A549 (cell line): Measurements from ENCODE around the gene TMEM175. TPM values are rescaled to one million over a fixed set of nuclear protein-coding genes. Genes with fewer than 3 reads are reported as not detected.

ENCODE experiments used
- ATAC-seq, 2 experiments: fragments of 200-7000 bp in 1 of 2; fragments of >200 bp in 1 of 2; cut with Nextera tagmentation in 1 of 2; cut with Tn5 transposase in 1 of 2; 3 replicates each; pipeline versions ENCODE4 v1.8.0 to v1.9.1; 2018 to 2020; ENCODE audit warnings: mild to moderate bottlenecking in 1 of 2, moderate library complexity in 1 of 2
- CTCF ChIA-PET: fragments of 300-600 bp; sonication (Branson Sonifier 250); formaldehyde crosslinking; extraction: SDS; loops from one replicate; lab custom pipeline; 2021; ENCODE audit warnings: antibody characterized with exemption, inconsistent platforms; lab: Yijun Ruan, JAX
- POLR2A ChIA-PET: fragments of 350-600 bp; formaldehyde crosslinking; extraction: SDS; loops from one replicate; lab custom pipeline; 2021; ENCODE audit warnings: antibody characterized with exemption, inconsistent platforms; lab: Yijun Ruan, JAX
- DNase-seq, 2 experiments: peaks; one replicate each; pipeline versions ENCODE4 v3.0.0 to v3.0.0-alpha.2; 2011 to 2016; ENCODE audit warnings: low read depth in 1 of 2, low spot score in 1 of 2
- FAIRE-seq: peaks from 2 replicates; lab custom pipeline; 2011; peaks lifted over from hg19 to GRCh38; lab: Jason Lieb, UNC
- H3K27ac ChIP-seq, 2 experiments: fragments of >200 bp; sonication (Bioruptor Twin); formaldehyde crosslinking; 3 replicates each; pipeline ENCODE4 v1.5.1; 2016 to 2017
- H3K4me1 ChIP-seq: fragments of >200 bp; sonication (Bioruptor Twin); formaldehyde crosslinking; 3 replicates; pipeline ENCODE4 v1.6.1; 2016
- H3K4me2 ChIP-seq: fragments of >200 bp; sonication (Bioruptor Twin); formaldehyde crosslinking; 3 replicates; pipeline ENCODE4 v1.6.1; 2016
- H3K4me3 ChIP-seq: fragments of >200 bp; sonication (Bioruptor Twin); formaldehyde crosslinking; 3 replicates; pipeline ENCODE4 v1.5.1; 2016
- H3K9me3 ChIP-seq: fragments of >200 bp; sonication (Bioruptor Twin); formaldehyde crosslinking; 3 replicates; pipeline ENCODE4 v1.6.1; 2016
- CBX8 ChIP-seq: fragments of 200-600 bp; sonication (generic); IDR thresholded peaks from 2 replicates; pipeline ENCODE4 v1.6.1; 2016
- CHD4 ChIP-seq: fragments of 200-600 bp; sonication (generic); IDR thresholded peaks from 2 replicates; pipeline ENCODE4 v1.6.1; 2016; ENCODE audit warnings: antibody characterized with exemption, mild to moderate bottlenecking, borderline replicate concordance
- CTCF ChIP-seq: fragments of >200 bp; sonication (Bioruptor Twin); formaldehyde crosslinking; IDR thresholded peaks from 3 replicates; pipeline ENCODE4 v1.5.1; 2016
- EHF ChIP-seq: fragments of 250-450 bp; sonication (Bioruptor Pico); IDR thresholded peaks from 2 replicates; pipeline ENCODE4 v1.5.0; 2020; ENCODE audit warnings: mild to moderate bottlenecking
- EP300 ChIP-seq, 2 experiments: fragments of >200 bp; sonication (Bioruptor Twin); formaldehyde crosslinking; IDR thresholded peaks; 2 replicates in 1 of 2; 3 replicates in 1 of 2; pipeline ENCODE4 v1.6.1; 2016 to 2017
- FOSB ChIP-seq: fragments of 250-450 bp; sonication (Bioruptor Pico); IDR thresholded peaks from 2 replicates; pipeline ENCODE4 v1.5.0; 2020; ENCODE audit warnings: mild to moderate bottlenecking, moderate library complexity
- FOXS1 ChIP-seq: fragments of 250-450 bp; sonication (Bioruptor Pico); IDR thresholded peaks from 2 replicates; pipeline ENCODE4 v1.5.0; 2020; ENCODE audit warnings: mild to moderate bottlenecking, moderate library complexity
- GATA3 ChIP-seq: IDR thresholded peaks from 2 replicates; pipeline ENCODE4 v1.6.1; 2012; ENCODE audit warnings: borderline replicate concordance
- HMGXB4 ChIP-seq: fragments of 250-450 bp; sonication (Bioruptor Pico); IDR thresholded peaks from 2 replicates; pipeline ENCODE4 v1.5.0; 2021; ENCODE audit warnings: mild to moderate bottlenecking, moderate library complexity, borderline replicate concordance
- JUNB ChIP-seq: fragments of >200 bp; sonication (Bioruptor Twin); formaldehyde crosslinking; IDR thresholded peaks from 2 replicates; pipeline ENCODE4 v1.6.1; 2016
- MAZ ChIP-seq: fragments of 150-350 bp; IDR thresholded peaks from 2 replicates; pipeline ENCODE4 v1.6.1; 2014; ENCODE audit warnings: antibody characterized with exemption, low read depth, low read length, borderline replicate concordance
- MYC ChIP-seq: IDR thresholded peaks from 2 replicates; pipeline ENCODE4 v1.6.1; 2012; ENCODE audit warnings: mild to moderate bottlenecking, inconsistent platforms, low read length, improper control_type of control experiment, borderline replicate concordance
- PBX3 ChIP-seq: IDR thresholded peaks from 2 replicates; pipeline ENCODE4 v1.6.1; 2012
- RAD21 ChIP-seq, 2 experiments: fragments of >200 bp in 1 of 2; sonication (Bioruptor Twin) in 1 of 2; formaldehyde crosslinking in 1 of 2; IDR thresholded peaks in 1 of 2; conservative IDR thresholded peaks in 1 of 2; 2 replicates in 1 of 2; 3 replicates in 1 of 2; pipeline ENCODE4 v1.6.1; 2012 to 2018; ENCODE audit warnings: inconsistent platforms in 1 of 2
- RCOR1 ChIP-seq: fragments of 150-350 bp; IDR thresholded peaks from 2 replicates; pipeline ENCODE4 v1.6.1; 2014; ENCODE audit warnings: antibody characterized with exemption, low read length, low read depth
- REST ChIP-seq: fragments of 200-600 bp; sonication (generic); IDR thresholded peaks from 2 replicates; pipeline ENCODE4 v1.6.1; 2016; ENCODE audit warnings: antibody characterized with exemption, mild to moderate bottlenecking, moderate library complexity
- RFX5 ChIP-seq: fragments of 450-650 bp; IDR thresholded peaks from 2 replicates; pipeline ENCODE4 v1.7.1; 2014; ENCODE audit warnings: antibody characterized with exemption, mild to moderate bottlenecking, moderate library complexity
- RNF2 ChIP-seq: fragments of 200-600 bp; sonication (generic); IDR thresholded peaks from 2 replicates; pipeline ENCODE4 v1.6.1; 2016; ENCODE audit warnings: low read depth, mild to moderate bottlenecking, antibody characterized with exemption, moderate library complexity, borderline replicate concordance
- USF2 ChIP-seq: fragments of 450-650 bp; IDR thresholded peaks from 2 replicates; pipeline ENCODE4 v1.6.1; 2014; ENCODE audit warnings: antibody characterized with exemption
- ZC3H11A ChIP-seq: fragments of 450-650 bp; IDR thresholded peaks from 2 replicates; pipeline ENCODE4 v1.6.1; 2014; ENCODE audit warnings: antibody characterized with exemption, mild to moderate bottlenecking
- ZNF302 ChIP-seq: fragments of 250-450 bp; sonication (Bioruptor Pico); IDR thresholded peaks from 2 replicates; pipeline ENCODE4 v1.9.0; 2021; ENCODE audit warnings: inconsistent platforms, mild to moderate bottlenecking, moderate library complexity
- WGBS: methylation state at CpG from one replicate; pipeline ENCODE4 v1.1.6; 2017; ENCODE audit errors: missing lambda C conversion rate; 5-methylcytosine and 5-hydroxymethylcytosine counted together
- polyA plus RNA-seq, 4 experiments: library from polyadenylated mRNA; depleted of rRNA in 3 of 4; stranded (reverse); fragments of >200 nt; fragmentation: RNase III in 1 of 4; extraction: RNeasy Plus Mini Kit Qiagen cat#74134 plus additional on column Dnase treatment in 1 of 4; gene quantifications; 2 replicates in 3 of 4; 3 replicates in 1 of 4; pipeline ENCODE4 v1.2.3, GENCODE V29; 2011 to 2017
- TF ChIP-seq, protein P1 (sequence below): fragments of 250-450 bp; sonication (Bioruptor Pico); IDR thresholded peaks from 2 replicates; pipeline ENCODE4 v1.5.0; 2020; ENCODE audit warnings: low read depth, mild to moderate bottlenecking, moderate library complexity
- TF ChIP-seq, protein P2 (sequence below): fragments of >200 bp; sonication (Bioruptor Twin); formaldehyde crosslinking; IDR thresholded peaks from 2 replicates; pipeline ENCODE4 v1.6.1; 2016
- TF ChIP-seq, protein P3 (sequence below): fragments of >200 bp; sonication (Bioruptor Twin); formaldehyde crosslinking; IDR thresholded peaks from 3 replicates; pipeline ENCODE4 v1.6.1; 2016

Gene TMEM175
- polyA plus RNA-seq, 2 of the 4 experiments (the other 2 are of a cell fraction), result 15.7 to 19.4 TPM

DNA sequence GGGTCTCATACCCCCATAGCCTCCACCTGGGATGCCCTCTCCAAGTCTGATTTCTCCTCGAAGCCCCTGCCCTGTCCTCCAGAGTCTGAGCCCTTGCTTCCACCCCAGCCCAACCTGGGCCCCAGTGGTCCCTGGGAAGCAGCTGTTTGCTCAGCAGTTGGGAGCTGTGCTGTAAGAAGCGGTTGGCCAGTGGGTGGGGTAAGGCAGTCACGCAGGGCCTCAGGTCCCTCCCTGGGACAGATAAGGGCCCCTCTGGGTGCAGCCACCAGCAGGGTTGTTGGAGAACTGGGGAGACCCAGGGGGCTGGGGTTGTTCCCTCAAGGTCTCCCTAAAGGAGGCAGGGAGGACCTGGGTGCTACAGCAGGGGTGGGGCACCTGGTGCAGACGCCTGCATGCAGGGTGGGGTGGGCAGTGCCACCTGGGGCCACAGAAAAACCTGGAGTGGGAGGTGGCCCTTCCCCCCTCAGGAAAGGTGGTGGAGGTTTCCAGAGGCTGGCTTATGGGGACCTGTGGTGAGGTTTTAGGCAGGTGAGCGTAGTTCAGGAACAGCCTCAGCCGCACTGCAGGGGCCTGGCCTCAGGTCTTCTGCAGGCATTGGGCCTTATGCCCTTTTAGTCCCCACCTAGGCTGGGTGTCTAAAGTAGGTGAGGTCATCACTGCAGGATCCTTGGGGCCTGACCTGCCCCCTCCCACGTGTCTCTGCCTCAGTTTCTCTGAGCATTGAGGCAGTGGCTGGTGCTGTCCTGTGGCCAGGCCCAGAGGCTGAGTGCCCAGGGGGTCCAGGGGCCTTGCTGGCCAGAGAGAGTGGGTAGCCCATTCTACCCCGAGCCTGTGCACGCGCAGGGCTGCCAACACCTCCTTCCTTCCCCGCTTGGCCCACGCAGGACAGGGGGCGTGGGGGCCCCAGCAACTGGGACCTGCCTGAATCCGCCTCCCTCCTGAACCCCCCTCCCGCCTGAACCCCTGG is 64.1 kb downstream of the TMEM175 start:
- Histone ChIP-seq H3K4me1 (peaks cover 26% of the 10 kb centered on the region), H3K4me2 (peak overlapping the region; percentile 86; the same call in 2 of the 3 replicates), H3K27ac (no peak overlapping the region; a peak in 1 of 6 replicates), H3K9me3 (no peaks in the 10 kb centered on the region), H3K4me3 (no peak overlapping the region)
- 87% methylated on average over 9 of the region's 15 CpGs for WGBS
- DNase-seq, result no peak
- TF ChIP-seq USF2 (no peak), FOSB (CRISPR knock-in tag) (no peak), CTCF (no peak), JUNB (no peak), PBX3 (no peak), EP300 (IDR thresholded peaks at IDR 0.05) (no peak), RNF2 (no peak), HMGXB4 (CRISPR knock-in tag) (no peak), RCOR1 (no peak), MAZ (no peak), MYC (no peak), EHF (CRISPR knock-in tag) (no peak), ZNF302 (CRISPR knock-in tag) (no peak), ZC3H11A (no peak), CBX8 (no peak), GATA3 (no peak), RFX5 (no peak)
- TF ChIP-seq, protein P1, sequence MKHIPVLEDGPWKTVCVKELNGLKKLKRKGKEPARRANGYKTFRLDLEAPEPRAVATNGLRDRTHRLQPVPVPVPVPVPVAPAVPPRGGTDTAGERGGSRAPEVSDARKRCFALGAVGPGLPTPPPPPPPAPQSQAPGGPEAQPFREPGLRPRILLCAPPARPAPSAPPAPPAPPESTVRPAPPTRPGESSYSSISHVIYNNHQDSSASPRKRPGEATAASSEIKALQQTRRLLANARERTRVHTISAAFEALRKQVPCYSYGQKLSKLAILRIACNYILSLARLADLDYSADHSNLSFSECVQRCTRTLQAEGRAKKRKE, result no peak
- TF ChIP-seq, protein P2, sequence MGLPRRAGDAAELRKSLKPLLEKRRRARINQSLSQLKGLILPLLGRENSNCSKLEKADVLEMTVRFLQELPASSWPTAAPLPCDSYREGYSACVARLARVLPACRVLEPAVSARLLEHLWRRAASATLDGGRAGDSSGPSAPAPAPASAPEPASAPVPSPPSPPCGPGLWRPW, result no peak
- ChIA-PET POLR2A (no interaction called here), CTCF (no interaction called here)
- FAIRE-seq, result no peak
- ATAC-seq, result no peak

DNA sequence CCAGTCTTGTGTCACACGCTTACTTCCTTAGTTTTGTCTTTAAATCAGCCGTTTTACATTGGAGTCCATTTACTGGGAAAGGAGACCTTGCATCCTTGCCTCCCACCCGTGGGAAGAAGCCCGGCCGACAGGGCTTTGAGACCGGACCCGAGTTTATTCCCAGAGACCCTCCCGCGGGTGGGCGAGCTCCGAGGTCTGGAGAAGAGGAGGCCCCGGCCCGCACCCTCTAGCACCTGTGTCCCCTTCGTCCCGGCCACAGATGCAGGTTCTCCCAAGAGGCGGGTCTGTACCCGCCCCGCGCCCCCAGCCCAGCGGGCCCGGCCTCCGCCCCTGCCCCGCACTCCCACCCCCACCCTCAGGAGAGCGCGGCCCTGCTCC is 64.7 kb downstream of the TMEM175 start:
- H3K4me1 ChIP-seq, result peaks cover 25% of the 10 kb centered on the region
- H3K4me3 ChIP-seq, result peak overlapping the region; percentile 41; the same call in 2 of the 3 replicates
- no peak for DNase-seq
- H3K27ac ChIP-seq, result peak overlapping the region; percentile 62 to 91; a peak in 4 of 6 replicates
- H3K4me2 ChIP-seq, result peak overlapping the region; percentile 86
- no peak for ATAC-seq
- ChIA-PET CTCF (no interaction called here), POLR2A (no interaction called here)
- WGBS, result 88% methylated on average over 5 of the region's 25 CpGs
- no peaks in the 10 kb centered on the region for H3K9me3 ChIP-seq
- FAIRE-seq, result no peak
- no peak for TF ChIP-seq REST
- TF ChIP-seq FOXS1 (CRISPR knock-in tag), result no peak
- TF ChIP-seq, protein P3, sequence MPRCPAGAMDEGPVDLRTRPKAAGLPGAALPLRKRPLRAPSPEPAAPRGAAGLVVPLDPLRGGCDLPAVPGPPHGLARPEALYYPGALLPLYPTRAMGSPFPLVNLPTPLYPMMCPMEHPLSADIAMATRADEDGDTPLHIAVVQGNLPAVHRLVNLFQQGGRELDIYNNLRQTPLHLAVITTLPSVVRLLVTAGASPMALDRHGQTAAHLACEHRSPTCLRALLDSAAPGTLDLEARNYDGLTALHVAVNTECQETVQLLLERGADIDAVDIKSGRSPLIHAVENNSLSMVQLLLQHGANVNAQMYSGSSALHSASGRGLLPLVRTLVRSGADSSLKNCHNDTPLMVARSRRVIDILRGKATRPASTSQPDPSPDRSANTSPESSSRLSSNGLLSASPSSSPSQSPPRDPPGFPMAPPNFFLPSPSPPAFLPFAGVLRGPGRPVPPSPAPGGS, result no peak
- no peak for TF ChIP-seq GATA3
- TF ChIP-seq RAD21 (conservative IDR thresholded peaks at IDR 0.05 in 1 of 2, IDR thresholded peaks at IDR 0.05 in 1 of 2), result no peak
- TF ChIP-seq EP300 (IDR thresholded peaks at IDR 0.05), result no peak
- no peak for TF ChIP-seq CHD4
